Femur (tissue), 1 donor: ENCODE measurements around the gene TBC1D26.
"Not testable (repeated sequence)": the region's sequence is repeated elsewhere in the genome, so short reads cannot be mapped to it uniquely, and the experiment has no call there.

ENCODE experiments used
- DNase-seq: peaks from one replicate; pipeline ENCODE4 v3.0.0-alpha.2; 2017

The TBC1D26 gene

DNA sequence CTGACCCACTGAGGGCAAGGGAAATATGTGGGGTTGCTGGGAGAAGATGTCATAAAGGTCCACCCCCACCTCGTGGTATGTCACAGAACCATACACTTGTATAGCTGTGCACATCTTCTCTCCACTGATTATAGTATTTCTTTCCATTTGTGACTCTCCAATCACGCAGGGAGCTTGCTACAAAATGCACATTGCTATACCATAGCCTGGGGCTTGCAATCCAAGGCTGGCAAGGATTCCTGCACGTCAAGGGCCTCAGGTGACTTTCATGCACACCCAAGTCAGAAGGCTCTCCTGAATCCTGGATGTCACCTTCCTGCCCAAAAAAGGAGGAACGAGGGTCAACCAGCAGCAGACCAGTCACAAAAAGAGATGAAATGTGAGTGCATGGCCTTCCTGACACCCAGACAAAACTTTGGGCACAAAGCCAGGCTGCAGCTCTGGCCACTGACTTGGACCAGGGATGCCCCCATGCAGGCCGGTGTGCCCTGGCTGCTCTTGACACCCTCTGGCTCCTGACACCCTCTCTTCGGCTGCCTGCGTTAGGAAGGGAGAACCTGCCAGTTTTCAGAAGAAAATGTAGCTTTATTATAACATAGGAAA lies 12.1 kb downstream of the TBC1D26 start:
- no peak for DNase-seq

DNA sequence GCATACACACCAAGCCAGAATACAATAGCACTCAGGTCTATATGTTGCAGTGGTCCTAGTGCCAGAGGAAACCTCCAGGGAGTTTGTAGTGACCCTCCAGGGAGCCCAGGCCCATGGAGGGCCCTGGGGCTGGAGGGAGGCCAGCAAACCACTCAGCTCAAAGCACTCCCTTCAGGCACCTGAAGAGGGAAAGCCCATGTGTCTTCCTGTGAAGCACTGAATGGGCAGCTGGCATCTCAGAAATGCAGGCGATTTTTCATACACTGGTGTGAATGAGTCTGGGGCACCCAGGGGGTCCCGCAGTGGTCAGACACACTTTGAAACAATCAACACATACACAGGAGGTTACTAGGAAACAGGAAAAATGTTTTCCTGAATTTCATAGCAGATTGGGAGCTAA lies 12.8 kb downstream of the TBC1D26 start:
- no peak for DNase-seq

DNA sequence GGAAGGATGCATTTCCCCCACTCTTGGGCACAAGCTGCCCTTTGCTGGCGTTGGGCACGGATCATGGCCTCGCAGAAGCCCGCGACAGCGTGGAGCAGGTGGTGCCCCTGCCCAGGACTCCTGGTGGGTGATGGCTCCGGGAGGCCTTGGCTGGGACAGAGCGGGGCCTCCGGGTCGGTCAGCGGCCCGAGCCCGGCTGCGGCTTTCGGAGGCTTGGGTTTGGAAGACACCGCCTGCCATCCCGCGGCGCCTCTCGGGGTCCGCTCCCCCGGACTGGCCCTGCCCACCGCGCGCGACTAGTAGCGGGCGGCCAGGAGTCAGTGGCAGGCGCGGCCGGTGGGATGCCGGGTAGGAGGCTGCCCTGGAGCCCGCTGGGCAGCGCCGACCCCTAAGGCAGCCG lies 17.3 kb downstream of the TBC1D26 start:
- DNase-seq, result not testable (repeated sequence)

DNA sequence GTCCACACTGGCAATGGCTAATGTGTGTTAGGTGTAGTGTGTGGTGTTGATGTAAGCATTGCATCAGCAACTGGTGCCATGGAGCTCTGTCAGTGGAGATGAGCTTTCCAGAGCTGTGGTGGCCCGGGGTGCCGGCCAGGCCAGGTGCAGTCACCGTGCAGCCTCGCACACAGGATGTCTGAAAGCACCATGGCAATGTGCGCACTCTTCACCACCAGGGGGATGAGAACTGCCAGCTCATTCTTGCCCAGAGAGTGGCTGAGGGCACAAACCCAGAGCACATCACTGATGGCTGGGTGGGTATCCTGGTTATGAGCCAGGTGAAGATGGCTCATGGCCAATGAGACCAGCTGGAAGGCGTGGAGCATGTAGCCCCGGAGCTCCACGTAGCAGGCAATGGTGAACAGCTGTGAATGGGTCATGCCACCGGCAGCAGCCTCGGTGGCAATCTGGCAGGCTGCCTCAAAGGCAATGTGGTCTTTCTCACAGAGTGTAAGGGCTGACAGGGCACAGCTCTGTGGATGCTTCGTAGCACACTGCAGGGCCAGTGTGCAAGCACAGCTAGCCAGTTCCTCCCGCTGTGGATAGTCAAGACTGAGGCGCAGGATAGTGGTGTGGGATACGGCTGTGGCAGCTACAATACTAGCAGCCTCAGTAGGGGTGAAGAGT lies 36.9 kb downstream of the TBC1D26 start:
- not testable (repeated sequence) for DNase-seq

DNA sequence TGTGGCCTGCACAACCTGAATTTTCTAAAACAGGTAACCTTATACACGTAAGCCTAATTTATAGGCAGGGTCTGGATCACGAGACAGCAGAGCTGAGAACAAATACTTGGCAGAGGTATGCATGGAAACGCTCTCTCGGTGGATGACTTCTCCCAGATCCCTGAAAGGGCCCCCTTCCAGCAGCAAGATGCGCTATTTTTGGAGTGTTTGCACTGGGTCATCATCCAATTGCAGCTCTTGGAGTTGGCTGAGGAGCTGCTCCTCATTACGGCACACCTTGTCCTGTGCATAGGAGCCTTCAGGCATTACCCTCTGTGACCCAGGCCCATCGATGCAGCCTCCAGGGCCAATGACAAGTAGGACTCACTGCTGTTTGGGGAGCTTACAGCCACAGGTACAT lies 38.6 kb downstream of the TBC1D26 start:
- DNase-seq, result not testable (repeated sequence)

DNA sequence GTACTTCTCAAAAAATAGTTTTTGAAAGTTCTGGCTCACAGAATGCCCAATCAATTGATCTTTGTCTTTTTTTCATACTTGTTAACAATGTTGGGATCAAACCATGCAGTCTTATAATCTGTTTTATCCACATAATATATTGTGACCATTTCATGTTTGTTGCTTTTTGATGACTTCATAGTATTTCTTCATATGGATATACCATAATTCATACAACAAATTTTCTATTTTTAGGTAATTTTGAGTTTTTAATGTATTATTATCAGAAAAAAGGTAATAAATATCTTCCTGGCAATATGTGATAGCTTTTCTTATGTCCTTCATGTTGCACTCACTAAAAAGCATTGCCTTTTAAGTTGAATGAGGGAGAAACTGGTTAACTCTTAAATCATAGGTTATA lies 44.8 kb downstream of the TBC1D26 start:
- DNase-seq, result no peak

DNA sequence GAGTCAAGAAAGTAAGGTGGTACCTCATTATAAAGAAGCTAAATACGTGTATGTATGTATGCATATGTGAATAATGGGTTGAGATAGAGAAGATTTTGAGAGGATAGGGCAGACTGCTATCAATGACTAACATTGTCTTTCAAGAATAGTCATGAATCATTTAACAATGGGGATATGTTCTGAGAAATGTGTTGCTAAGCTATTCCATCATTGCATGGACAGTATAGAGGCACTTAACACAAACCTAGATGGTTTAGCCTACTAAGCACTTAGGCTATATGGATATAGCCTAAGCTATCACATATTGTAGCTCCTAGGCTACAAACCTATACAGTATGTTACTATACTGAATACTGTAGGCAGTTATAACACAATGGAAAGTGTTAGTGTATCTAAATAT lies 45.2 kb downstream of the TBC1D26 start:
- DNase-seq, result no peak

DNA sequence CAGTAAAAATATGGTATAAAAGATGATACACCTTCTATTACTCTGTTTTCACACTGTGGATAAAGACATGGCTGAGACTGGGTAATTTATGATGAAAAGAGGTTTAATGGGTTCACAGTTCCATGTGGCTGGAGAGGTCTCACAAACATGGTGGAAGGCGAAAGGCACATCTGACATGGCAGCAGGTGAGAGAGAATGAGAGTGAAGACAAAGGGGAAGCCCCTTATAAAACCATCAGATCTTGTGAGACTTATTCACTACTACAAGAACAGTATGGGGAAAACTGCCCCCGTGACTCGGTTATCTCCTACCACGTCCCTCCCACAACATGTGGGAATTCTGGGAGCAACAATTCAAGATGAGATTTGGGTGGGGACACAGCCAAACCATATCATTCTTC lies 45.6 kb downstream of the TBC1D26 start:
- no peak for DNase-seq

DNA sequence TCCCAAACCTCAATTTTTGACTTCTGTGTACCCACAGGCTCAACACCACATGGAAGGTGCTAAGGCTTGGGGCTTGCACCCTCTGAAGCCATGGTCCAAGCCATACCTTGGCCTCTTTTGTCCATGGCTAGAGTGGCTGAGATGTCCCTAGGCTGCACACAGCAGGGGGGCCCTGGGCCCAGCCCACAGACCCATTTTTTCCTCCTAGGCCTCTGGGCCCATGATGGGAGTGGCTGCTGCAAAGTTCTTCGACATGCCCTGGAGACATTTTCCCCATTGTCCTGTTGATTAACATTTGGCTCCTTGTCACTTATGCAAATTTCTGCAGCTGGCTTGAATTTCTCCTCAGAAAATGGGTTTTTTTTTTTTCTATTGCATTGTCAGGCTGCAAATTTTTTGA lies 47.0 kb downstream of the TBC1D26 start:
- DNase-seq, result no peak

DNA sequence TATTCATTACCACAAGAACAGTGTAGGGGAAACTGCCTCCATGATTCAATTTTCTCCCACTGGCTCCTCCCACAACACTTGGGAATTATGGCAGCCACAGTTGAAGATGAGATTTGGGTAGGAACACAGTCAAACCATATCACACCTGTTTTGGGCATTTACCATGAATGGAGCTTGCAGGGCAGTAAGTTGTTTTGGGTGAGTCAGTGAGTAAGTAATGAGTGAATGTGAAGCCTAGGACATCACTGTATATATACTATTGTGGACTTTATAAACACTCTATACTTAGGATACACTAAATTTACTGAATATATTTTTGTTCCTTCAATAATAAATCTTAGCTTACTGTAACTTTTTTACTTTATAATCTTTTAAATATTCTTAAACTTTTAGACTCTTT lies 48.1 kb downstream of the TBC1D26 start:
- no peak for DNase-seq

DNA sequence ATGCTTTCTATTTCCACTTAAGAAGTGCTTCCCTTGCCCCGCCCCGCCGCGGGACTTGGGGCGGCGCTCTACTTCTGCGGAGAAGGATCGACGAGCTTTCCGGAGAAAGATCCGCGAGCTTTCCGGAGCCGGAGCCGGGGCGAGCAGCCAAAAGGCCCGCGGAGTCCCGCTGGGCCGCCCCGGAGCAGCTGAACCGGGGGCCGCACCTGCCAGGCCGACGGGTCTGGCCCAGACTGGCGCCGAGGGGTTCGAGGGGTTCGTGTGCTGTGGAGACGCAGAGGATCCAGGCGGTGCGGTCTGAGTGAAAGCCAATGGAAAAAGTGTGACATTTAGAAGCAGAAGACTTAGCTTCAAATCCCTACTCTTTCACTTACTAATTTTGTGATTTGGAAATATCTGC lies 50.8 kb downstream of the TBC1D26 start:
- DNase-seq, result peak; percentile 79

DNA sequence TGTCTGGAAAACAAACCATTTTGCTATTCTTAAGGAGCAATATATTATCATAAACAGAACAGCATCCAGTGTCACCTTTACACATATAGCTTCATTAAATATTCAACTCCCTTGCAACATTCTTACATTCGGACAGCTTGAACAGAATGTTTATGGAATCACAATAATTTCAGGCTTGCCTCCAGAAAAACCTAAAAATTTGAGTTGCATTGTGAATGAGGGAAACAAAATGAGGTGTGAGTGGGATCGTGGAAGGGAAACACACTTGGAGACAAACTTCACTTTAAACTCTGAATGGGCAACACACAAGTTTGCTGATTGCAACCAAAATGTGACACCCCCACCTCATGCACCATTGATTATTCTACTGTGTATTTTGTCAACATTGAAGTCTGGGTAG lies 51.4 kb downstream of the TBC1D26 start:
- no peak for DNase-seq

DNA sequence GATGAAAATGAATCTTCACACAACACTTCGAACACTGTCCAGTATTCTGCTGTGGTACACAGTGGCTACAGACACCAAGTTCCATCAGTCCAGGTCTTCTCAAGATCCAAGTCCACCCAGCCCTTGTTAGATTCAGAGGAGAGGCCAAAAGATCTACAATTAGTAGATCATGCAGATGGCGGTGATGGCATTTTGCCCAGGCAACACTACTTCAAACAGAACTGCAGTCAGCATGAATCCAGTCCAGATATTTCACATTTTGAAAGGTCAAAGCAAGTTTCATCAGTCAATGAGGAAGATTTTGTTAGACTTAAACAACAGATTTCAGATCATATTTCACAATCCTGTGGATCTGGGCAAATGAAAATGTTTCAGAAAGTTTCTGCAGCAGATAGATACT lies 52.3 kb downstream of the TBC1D26 start:
- peak; percentile 14 for DNase-seq

DNA sequence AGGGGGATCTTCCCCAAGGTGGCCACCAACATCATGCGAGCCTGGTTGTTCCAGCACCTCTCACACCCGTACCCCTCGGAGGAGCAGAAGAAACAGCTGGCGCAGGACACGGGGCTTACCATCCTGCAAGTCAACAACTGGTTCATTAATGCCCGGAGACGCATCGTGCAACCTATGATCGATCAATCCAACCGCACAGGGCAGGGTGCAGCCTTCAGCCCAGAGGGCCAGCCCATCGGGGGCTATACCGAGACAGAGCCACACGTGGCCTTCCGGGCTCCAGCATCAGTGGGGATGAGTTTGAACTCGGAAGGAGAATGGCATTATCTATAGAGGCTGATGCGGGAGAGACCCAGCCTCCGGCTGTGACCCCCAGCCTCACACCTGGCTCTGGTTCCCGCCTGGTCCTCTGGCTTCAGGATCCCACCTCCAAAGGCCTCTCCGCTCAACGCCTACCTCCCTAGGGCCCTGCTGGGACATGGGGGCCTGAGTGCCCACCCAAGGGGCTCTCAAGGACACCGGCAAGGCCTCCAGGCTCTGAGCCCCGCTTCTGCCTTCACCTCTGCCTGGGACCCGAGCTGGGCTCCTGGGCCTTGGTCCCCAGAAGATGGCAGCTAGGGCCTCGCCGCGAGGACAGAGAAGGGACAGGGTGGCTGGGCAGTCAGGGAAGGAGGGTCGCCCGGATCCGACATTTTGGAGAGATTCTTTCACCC lies 55.4 kb downstream of the TBC1D26 start:
- DNase-seq, result peak; percentile 13

DNA sequence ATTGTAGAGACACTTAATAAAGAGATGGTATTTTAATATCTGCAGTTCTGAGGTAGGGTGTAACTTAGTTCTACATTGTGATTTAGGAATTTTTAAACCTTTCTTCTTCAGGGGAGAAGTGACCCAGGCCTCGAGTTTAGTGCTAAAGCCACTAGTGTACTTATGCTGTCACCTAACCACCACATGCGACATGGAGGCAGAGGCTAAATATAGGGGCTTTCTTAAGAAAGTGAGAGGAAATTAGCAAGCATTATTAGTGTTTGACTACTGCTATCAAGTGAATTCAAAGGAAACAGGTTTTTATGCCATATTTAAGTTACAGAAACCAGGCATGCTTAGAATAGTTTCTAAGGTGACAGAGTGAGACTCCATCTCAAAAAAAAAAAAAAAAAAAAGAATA lies 56.3 kb downstream of the TBC1D26 start:
- DNase-seq, result not testable (repeated sequence)
